Femur (tissue), 1 donor: Measurements from ENCODE around the gene PAM16.

Source experiments
- DNase-seq: peaks from one replicate; pipeline ENCODE4 v3.0.0-alpha.2; 2017

Gene PAM16

GRCh38 chr16:4332623-4333307 is 18.4 kb downstream of the PAM16 start:
- no peak for DNase-seq

DNA sequence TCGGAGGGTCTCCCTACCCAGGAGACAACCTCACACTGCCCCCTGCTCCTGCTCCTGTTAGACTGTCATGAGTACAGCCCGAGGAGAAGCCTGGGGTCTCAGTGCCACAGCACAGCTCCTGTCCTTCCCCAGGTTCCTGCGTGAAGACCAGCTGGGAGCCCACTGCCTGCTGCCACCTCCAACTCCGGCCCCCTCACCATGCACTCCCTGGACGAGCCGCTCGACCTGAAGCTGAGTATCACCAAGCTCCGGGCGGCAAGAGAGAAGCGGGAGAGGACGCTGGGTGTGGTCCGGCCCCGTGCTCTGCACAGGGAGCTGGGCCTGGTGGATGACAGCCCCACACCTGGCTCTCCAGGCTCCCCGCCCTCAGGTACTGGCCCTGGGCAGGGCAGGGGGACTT is 19.0 kb downstream of the PAM16 start:
- DNase-seq, result no peak

DNA sequence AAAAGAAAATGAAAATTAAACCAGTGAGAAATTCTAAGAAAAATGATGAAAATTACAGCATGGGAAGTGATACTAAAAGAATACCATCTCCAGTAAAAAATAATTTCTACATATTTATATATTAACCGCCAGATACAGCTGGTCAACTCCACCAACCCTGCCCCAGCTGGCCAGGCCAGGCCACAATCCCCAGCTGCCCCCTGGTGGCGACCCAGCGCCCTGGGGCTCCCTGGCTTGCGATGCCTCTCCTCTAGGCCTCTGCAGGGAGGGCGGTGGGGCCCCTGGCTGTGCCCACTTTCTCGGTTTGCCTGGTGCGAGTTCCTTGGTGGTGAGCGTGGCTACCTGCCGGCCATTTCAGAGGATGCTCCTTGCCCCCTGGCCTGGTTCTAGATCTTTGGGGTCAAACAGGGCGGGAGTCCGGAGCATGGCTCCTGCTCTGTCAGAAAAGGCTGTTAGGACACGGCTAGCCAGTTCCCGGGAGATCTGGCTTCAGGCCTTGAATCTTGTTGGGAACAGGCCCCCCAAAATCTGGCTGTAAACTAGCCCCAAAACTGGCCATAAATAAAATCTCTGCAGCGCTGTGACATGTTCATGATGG is 20.7 kb downstream of the PAM16 start:
- peak; percentile 84 for DNase-seq

DNA sequence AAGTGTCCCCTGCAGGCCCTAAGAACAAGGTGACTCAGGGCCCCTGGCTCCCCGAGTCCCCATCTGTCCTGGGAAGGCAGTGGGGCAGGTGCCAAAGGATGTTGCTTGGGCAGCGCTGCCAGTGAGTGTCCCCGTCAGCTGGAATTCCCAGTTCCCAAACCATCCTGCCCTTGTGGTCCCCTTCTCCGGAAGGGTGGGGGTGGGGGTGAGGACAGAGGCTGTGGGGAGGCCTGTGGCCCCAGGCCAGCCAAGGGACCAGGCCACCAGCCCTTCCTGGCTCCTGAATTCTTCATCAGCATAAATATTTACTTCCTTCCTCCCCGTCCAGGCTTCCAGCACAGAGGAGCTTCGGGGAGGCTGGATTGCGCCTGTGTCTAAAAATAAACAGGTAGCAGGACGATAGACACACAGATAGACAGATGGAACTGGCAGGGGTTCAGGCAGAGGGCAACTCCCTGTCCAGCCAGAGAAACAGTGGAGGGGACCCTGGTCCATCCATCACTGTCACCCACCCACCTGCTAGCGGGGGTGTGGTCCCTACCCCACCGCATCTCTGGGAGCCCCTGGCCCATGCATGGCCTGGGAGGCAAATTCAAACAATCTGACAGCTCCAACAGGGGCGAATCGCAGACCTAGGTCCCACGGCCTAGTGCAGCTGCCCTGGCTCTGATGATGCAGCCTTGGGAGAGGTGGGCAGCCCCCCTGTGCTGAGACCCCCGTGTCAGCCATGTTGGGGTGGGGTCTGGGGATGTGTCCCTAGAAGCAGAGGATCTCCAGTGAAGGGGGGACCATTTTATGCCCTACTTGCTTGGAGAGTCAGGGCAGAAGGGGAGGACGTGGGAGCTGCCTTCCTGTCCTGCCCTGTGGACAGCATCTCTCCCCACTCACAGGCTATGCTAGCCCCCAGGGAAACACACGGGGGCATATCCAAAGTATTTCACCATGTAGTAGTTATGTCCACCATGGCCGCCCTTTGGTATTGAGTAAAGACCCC is 22.0 kb downstream of the PAM16 start:
- no peak for DNase-seq

GRCh38 chr16:4328046-4328781 is 22.9 kb downstream of the PAM16 start:
- peak; percentile 89 for DNase-seq

DNA sequence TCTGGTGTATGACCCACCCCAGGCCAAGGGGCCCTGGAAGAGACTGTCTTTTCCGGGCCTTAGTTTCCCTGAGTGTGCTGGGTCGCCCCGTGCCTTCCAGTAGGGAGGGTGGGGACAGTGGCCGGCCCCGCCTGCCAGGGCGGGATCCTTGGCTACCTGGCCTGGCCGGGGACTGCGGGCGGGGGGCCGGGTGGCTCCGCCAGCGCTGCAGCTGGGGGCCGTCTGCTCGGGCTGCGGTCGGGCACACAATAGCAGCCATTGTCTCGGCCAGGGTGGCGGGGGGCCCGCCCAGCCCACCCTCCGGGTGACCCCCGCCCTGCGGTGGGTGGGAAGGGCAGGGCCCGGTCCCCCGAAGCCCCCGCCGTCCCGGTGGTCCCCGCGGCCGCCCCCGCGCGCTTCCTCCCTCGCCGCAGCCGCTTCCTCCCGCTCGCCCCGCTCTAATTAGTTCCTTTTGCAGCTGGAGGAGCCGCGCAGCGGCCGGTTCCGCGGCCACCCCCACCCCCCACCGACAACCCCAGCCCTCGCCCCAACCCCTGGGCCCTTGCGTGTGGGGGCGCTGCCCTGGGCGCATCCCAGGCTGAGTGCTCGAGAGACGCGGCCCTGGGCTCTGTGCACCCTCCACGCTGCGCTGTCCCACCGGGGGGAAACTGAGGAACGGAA is 23.6 kb downstream of the PAM16 start:
- peak; percentile 46 for DNase-seq

DNA sequence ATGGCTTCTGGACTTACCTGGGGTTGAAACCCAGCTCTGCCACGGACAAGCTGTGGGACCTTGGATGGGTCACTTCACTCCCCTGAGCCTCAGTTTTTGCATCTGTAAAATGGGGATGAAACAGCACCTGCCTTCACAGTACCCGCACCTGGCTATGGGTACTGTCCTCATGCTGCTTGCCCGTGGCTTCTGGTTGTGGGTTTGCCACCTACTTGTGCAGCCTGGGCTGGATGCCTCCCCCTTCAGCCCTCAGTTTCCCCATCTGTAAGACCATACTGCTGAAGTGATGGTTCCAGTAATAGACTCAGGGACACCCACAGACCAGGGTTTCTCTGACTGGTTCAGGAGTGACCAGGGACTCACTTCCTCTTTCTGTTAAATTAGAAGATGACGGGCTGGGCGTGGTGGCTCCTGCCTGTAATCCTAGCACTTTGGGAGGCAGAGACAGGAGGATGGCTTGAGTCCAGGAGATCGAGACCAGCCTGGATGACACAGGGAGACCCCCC is 25.8 kb downstream of the PAM16 start:
- DNase-seq, result no peak

DNA sequence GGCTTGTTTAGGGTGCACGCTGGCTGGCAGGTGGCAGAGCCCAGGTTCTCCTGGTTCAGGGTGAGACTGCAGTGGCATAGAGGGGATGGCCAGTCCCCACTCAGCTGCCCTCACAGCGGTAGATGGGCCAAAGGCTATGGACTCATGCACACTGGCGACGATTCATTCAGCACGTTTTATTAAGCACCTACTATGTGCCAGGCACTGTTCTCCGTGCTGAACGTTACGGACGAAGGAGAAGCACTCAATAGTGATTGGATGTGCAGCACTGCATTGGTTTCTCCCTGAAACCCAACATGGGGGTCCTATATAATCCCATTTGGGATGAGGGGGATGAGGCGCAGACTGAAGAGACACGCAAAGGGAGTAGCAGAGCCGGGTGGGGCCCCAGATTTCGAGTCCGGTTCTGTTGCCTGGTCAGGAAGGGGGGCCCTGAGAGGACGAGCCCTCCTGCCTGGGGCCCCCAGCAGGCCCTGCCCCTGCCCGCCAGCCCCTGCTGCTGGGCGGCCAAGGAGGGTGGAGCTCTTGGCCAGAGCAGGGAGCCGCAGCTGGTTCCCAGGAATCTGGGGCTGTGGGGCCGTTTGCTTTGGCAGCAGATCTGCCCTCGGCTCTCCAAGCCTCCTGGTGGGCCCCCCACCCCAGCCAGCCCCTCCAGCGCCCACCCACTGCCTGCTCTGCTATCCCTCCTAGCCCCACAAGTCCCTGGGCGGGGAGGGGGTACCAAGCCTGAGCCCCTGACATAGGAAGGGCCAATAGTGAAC is 26.4 kb downstream of the PAM16 start:
- DNase-seq, result peak; percentile 78

GRCh38 chr16:4323845-4324488 is 27.2 kb downstream of the PAM16 start:
- peak; percentile 79 for DNase-seq

DNA sequence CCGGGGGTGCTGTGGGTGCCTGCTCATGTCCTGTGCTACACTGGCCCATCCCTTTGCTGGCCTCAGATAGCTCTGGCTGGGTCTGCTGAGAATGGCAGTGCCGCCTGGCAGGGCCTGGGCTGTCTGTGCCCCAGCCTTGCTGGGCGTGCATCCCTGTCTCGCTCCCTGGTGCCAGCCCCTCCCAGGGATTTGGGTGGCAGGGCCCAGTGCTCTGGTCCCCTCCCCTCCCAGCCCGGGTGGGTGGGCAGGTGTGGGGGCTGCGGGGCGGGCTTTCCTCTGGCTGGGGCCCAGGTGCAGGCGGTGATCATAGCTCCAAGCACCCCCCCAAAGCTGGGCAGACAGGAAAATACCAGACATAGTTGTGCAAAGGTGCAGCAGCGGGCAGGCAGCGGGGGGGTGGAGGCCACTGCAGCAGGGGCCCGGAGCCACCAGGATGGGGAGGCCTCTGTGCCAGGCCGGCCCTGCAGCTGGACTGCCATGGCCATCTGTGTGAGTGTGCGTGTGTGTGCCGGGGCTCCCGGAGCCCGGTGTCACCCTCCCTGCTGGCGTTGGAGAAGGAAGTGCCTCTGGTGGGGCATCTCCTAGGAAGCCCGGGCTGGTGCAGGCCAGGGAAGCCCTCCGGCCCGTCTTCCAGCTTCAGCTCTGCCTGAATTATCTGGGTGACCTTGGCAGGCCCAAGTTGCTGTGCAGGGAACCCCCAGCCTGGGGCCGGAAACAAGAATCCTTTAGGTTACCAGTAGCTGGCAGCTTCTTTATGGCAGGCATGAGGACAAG is 27.9 kb downstream of the PAM16 start:
- peak; percentile 42 for DNase-seq

GRCh38 chr16:4322121-4323052 is 28.7 kb downstream of the PAM16 start:
- DNase-seq, result no peak

- peak; percentile 32 for DNase-seq
Measured at GRCh38 chr16:4321286-4322120, 29.6 kb downstream of the PAM16 start.

DNA sequence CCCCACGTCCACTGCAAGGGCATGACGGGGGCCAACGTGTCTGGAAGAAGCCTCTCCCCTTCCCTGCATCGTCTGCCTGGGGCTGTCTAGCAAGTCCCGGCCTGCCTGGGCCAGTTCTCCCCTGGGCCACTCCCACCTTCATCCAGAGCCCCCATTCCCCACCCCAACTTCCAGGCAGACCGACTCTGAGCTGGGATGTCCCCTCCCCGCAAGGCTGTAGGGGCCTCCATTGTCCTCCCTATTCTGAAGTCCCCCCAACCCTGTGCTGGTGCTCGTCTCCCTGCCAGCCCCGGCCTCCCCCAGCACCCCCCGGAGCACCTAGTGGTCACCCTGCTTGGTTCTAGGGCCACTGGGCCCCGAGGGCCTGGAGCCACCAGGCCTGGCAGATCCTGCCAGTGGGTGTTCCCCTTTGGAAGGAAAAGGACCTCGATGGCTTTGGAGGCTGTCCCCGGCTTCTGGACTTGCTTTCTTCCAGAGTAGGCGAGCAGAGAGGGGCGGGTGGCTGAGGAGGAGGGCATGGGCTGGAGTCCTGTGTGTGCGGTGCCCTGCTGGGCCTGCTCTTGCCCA is 30.5 kb downstream of the PAM16 start:
- DNase-seq, result peak; percentile 33

- peak; percentile 68 for DNase-seq
Measured at GRCh38 chr16:4319454-4320421, 31.4 kb downstream of the PAM16 start.

- DNase-seq, result no peak
Measured at GRCh38 chr16:4318967-4319366, 32.2 kb downstream of the PAM16 start.

GRCh38 chr16:4318451-4318910 is 32.6 kb downstream of the PAM16 start:
- DNase-seq, result peak; percentile 43
